DND-41 (cell line): ENCODE results near the gene CNTN5.

Source experiments
- CTCF ChIP-seq: IDR thresholded peaks from 2 replicates; pipeline ENCODE4 v1.5.1; 2012; ENCODE audit warnings: borderline replicate concordance, low read length, moderate library complexity, mild to moderate bottlenecking; ENCODE audit not compliant: poor library complexity, severe bottlenecking; ENCODE audit errors: extremely low read depth
- EZH2 ChIP-seq: IDR thresholded peaks from 3 replicates; pipeline ENCODE4 v1.6.1; 2012; ENCODE audit warnings: borderline replicate concordance, low read depth, mild to moderate bottlenecking, moderate library complexity, low read length, inconsistent platforms; ENCODE audit not compliant: severe bottlenecking

GRCh38 chr11:100004541-100004940 lies 983.8 kb downstream of the CNTN5 start:
- TF ChIP-seq CTCF (no peak), EZH2 (no peak)
